ENCODE measurements around the gene CBFA2T3.
A peak's percentile ranks its signal among the peaks of the same experiment; 100 is the strongest.

CBFA2T3 gene

DNA sequence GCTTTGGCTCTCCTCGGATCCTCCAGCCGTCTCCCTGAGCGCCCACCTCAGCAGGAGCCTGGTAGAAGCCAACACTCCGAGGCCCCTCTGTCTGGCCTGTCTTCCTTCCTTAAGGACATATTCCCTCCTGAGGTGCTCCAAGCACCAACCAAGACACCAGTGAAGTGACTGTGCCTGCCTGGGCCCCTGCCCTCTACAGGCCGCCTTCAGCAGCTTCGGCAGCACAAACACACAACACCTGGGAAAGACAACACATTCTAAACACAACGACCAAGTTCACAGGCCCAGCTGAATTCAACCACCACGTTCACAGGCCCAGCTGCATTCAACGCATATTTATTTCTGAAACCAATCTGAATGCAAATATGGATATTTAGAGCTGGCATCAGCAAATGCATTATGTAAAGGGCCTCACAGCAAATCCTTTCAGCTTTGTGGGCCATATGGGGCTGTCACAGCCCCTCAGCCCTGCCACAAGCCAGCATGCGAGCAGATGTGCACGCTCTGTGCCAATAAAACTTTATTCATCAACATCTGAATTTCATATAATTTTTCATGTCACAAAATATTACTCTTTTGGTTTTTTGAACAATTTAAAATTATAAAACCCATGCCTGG is 132.5 kb downstream of the CBFA2T3 start:
- DNase-seq: peak in 3 of 58 donors; percentile 5 to 9 (median 5)

DNA sequence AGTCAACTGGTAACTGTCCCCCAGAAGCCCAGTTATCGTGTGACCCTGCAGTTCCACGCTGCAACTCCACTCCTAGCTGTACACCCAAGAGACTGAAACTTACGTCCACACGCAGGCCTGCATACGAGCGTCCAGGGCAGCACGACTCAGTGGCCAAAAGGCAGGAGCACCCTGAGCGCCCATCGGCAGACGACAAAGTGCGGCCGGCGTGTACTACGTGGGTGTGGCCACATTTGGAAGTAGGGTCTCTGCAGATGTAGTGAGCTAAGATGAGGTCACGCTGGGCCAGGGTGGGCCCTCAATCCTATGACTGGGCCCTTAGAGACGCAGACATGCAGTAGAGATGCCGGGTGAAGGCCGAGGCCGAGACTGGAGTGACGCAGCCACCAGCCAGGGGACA is 133.8 kb downstream of the CBFA2T3 start:
- no peak for DNase-seq

DNA sequence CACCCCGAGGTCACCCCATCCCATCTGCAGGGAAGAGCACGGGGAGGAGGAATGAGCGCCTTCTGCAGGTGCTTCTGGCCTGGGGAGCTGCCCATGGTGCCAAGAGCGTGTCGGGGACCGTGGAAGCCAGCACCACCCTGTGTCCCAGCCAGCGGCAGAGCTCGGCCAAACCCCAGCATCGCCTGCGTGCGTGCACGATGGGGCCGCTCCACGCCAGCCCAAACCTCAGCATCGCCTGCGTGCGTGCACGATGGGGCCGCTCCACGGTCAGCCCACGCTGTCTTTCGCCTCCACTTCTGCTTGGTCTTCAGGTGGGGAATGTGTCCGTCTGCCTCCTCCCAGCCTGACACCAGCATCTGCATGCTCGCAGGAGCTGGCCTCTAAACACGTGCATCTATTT is 134.2 kb downstream of the CBFA2T3 start:
- no peak for DNase-seq

DNA sequence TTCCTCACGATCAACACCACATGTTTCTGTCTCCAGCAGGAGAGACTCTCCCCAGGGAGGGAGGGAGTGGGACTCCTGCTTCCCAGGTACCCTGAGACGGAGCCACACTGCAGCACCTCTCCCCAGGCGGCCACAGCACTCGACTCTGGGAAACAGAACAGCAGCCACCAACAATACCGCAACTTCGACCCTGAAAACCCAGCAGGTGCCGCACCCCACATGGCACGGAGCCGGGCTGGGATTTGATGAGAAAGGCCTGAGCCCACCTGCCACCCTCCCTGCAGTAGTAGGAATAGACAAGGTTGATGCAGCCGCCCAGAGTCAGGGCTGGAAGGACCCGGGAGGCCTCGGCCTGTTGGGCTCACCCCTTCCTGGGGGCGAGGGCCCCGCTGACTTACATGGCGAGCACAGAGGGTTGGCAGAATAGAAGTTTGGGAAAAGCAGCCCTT is 134.7 kb downstream of the CBFA2T3 start:
- DNase-seq: no peak

DNA sequence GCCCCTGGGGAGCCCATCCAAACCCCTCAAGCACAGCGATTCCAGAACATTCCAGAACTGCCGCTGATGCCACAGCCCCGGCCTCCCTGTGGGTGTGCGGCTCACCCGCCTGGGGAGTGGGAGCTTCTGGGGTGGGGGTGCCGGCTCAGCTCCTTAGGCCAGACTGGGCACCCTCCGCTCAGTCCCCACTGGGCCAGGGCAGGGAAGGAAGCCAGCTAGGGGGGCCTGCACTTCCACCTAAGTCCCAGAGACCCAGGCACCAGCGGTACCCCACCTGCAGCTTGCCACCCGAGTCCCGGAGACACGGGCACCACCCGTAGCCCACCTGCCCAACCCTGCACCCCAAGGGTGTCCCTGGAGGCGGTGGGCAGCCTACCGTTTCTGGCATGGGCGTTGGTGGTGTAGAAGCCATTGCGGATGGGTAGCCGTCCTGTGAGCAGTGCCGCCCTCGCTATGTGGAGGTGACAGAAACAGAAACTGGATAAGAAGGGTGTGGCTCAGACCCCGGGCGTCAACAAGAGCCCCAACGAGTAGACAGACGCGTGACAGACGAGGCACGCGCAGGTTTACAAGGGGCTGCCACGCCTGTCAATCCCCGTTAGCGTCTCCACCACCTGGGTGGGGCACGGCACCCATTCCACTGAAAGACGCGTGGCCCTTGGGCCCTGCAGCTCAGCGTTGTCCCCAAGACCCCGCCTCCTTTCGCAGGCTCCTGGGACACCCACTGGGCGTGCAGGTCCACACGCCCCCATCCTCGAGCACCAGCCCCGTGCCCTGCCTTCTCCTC is 135.3 kb downstream of the CBFA2T3 start:
- DNase-seq: no peak

DNA sequence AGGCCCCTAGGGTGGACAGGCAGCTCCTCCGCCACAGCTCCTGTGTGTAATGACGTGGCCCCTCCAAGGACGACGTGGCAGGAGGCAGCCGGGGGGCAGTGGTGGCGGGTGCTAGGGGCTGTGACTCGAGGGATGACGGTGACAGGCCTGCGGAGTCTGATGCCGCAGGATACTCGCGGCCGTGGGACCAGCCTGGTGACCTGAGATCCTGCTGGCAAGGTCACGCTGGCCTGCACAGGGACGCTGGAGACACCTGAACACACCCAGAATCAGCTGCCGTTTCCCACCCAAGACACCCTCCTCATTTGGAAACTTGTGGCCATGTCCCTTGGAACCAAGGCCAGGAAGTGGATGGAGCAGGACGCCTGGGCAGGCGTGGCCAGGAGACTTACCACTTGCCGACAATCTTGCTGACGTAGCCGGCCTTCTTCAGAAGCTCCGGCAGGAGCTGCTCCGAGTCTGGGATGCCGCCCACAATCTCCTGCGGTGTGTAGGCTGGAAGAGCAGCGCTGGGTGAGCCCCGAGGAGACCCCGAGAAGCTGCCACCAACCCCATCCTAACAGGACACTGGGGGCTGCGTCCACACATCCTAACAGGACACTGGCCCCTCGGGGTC is 136.3 kb downstream of the CBFA2T3 start:
- DNase-seq: peak in 4 of 58 donors; percentile 6 to 12 (median 9)

DNA sequence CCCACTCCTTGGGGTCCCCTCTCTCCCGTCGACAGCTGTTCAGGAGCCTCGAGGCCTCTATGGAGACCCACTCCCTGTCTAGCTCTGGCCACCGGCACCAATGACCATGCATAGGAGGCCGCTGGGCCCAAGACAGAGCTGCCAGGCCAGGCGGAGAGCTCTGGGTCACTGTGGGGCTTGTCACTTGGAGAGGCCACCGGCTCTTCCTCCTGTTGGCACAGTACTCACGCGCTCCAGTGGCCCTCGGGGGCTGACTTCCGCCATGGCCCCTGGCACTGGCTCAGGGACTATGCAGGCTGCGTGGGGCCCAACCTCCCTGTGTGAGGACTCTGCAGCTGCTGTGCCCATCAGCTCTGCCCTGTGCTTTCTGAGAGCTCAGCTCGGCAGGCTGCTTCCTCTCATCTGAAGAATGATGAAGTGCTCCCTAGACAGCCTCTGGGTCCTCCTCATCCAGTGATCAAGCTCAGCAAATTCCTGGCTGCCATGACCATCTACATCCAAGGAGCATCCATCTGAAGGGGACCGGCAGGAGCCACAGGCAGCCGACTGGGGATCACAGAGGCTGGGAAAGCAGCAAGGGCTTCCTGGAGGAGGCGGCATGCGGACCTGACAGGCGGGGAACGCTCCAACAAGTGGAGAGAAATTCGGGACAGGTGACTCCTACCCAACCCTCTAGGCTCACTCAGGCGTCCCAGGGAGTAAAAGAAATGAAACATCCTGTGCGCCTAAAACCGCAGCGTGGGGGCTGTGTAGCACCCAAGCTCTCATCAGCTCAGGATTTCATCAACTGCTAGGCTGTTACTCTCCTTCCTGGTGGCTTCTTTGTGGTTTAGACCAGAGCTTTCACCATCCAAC is 137.0 kb downstream of the CBFA2T3 start:
- no peak for DNase-seq

DNA sequence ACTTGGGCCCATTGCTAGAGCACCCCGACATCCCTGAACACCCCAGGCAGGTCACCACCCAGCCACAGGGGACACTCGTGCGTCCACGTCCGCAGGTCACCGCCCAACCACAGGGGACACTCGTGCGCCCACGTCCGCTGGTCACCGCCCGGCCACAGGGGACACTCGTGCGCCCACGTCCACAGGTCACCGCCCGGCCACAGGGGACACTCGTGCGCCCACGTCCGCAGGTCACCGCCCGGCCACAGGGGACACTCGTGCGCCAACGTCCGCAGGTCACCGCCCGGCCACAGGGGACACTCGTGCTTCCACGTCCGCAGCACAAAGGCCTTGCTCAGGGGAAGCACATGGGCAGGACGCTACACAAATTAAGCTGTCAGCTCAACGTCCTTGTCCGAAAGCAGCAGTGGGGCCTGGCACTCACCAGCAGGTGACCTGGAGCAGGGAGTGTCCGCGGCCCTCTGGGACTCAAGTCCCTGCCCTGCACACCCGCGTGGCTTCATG is 137.9 kb downstream of the CBFA2T3 start:
- no peak for DNase-seq

DNA sequence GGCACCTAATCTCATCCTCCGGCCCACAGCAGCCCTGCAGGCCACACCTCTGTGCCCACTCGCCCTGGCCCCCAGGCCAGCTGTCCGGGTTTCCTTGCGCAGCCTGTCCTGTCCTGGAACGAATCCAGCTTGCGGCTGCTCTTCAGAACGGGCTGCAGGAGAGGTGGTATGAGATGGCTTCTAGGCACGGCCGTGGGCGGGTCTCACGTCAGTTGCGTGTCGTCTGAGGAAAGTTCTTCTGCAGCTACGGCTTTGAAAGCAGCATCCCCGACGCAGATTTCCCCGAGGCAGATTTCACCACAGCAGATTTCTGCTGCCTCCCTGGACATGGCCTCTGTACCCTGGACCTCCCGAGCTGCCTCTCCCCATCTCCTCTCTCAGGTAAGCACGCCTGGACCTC is 138.4 kb downstream of the CBFA2T3 start:
- no peak for DNase-seq

DNA sequence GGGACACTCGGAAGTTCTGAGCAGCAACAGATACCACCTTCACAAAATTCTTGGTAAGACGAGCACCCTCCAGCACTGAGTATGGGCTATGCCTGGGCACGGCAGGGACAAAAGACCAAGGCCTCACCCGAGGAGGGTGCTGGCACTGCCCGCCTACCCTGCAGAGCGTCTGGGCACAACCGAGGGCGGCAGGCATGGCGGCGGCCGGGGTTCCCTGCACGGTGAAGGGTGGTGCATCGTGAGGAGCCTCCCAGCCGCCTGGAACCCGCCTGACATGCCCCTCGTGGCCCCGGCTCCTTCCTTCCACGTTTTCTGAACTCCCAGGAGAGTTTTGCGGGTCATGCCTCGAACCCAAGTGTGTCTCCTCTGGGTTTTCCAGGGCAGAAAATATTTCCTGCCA is 139.2 kb downstream of the CBFA2T3 start:
- DNase-seq: no peak

DNA sequence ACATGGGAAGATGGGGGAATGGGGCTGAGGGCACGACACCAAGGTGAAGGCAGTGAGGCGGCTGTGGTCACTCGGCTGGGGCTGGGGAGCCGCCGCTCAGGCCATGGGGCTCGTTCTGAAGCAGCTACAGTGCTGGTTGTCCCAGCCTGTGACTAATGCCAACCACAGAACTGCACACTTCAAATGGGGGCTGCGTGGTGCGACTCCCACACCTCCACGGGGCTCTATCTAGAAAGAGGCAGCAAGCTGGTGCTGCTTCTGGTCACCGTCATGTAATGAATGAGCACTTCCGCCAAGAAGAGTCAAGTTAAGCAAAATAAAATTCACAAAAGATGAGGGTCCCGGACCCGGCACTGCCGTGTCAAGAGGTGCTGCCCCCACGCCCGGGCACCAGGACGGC is 140.2 kb downstream of the CBFA2T3 start:
- DNase-seq: no peak

DNA sequence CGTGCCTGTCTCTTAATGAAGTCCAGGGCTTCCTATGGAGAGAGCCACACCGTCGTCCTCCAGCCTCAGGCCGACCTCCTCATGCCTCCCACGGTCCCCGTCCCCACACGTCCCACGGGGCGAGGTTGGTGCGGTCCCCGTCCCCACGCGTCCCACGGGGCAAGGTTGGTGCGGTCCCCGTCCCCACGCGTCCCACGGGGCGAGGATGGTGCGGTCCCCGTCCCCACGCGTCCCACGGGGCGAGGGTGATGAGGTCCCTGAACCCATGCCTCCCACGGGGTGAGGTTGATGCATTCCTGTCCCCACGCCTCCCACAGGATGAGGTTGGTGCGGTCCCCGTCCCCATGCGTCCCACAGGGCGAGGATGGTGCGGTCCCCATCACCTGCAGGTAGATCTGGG is 141.2 kb downstream of the CBFA2T3 start:
- no peak for DNase-seq

DNA sequence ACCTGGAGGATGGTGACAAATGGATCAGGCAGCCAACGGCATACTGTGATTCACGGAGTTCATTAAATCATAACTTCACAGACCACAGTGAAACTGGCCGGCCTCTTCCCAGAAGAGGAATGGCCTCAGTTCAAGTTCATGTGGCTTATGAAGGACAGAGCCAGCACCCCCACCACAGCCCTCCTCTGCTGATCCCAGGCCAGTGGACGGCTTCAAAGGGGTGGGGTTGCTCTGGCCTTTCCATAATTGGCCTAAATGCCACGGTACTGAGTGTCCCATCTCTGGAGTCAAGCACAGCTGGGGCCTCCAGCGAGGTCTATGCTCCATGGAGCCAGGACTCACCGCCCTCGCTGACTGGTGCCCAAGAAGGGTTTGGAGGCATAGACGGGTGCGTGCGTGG is 141.6 kb downstream of the CBFA2T3 start:
- DNase-seq: no peak

DNA sequence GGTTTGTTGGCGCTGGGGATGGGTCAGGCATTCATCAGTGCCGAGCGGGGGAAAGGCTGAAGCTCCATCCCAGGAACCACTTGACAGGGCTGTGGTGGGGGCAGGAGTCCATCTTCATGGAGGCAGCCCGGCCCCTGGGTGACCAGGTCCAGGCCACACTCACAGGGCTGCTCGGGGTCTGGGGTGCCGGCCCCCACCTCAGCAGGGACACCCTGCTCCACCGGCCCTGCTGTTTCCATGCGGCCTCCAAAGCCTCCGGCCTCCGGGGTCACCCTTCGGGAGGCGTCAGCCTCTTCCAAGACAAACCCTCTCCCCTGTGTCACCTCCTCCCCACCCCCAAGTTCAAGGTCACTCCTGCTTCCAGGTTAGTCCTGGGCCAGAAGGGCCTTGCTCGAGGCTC is 142.3 kb downstream of the CBFA2T3 start:
- no peak for DNase-seq

DNA sequence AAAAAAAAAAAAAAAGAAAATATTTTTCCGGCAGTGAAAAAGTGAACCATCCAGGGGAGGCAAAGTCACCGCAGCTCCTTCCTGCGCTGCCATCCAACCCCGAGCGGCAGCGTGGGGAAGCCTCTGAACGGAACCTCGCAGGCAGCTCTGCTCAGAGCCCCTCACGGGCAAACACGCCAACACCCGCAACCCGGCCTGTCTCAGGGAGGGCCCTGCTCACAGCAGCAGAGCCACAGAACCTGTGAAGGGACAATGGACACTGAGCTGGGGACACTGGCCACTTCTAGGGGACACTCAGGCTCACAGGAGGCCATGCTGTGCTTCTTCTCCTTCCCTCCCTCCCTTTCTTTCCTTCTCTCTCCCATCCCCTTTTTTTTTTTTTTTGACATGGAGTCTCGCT is 143.9 kb downstream of the CBFA2T3 start:
- no peak for DNase-seq

DNA sequence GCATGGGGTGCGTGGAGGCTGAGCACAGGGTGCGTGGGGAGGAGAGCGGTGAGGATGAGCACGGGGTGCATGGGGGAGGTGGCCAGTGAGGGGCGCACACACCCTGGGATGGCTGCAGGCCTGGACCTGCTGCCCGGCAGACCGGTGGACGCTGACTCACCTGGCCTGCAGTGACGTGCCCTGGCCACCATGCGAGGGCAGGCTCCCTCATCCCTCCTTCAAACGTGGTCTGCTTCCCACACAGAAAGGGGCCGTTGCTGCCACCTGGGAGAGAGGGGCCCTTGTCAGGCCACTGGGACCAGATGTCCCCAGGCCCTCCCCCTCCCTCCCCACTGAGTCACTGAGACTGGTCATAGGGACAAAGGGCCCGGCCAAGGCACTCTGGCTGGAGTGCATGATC is 145.2 kb downstream of the CBFA2T3 start:
- no peak for DNase-seq

DNA sequence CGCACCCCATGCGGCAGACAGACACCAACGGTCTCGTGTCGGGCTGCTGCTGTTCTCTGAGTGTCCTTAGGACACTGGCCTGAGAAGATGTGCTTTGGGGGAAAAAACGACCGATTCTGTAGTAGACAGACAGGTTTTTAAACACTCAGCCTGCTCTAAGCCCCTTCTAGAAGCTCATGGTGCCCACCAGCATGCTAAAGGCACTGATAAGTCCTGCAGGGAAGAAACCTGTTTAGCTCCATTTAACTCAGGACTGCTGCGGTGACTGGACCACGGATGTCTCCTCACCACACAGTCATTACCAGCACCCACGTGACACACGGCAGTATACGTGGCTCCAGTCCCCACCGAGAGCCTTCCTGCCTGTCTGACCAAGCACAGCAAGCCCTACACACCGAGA is 146.2 kb downstream of the CBFA2T3 start:
- no peak for DNase-seq

DNA sequence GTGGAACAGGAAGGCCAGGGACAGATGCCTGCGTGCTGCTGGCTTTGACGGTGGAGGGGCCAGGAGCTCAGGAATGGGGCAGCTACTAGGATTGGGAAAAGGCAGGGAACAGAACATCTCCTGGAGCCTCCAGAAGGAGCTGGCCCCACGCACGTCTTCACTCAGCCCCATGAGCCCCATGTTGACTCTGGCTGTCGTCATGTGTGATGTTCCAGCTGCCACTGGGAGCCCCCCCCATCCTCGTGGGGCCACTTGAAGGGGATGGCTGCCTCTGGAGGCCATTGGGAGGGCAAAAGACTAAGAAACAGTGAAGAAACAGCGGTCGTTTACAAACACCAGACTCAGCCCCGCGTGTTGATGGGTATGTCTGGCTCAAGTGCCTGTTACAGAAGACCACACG is 146.7 kb downstream of the CBFA2T3 start:
- DNase-seq: no peak

DNA sequence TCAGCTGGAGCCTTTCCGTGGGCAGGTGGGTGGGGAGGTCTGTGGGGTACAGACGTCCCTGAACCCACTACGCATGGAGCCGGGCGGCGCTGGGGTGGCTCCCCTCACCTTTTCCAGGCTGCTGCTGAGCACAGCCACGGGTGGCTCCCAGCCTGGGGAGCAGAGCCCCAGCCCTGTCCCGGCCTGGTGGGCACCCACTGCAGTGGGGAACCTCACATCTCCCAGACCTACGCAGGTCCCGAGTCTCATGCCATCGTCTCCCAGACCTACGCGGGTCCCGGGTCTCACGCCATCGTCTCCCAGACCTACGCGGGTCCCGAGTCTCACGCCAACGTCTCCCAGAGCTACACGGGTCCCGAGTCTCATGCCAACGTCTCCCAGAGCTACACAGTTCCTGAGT is 148.3 kb downstream of the CBFA2T3 start:
- peak in 9 of 58 donors; percentile 25 to 65 (median 44) for DNase-seq

DNA sequence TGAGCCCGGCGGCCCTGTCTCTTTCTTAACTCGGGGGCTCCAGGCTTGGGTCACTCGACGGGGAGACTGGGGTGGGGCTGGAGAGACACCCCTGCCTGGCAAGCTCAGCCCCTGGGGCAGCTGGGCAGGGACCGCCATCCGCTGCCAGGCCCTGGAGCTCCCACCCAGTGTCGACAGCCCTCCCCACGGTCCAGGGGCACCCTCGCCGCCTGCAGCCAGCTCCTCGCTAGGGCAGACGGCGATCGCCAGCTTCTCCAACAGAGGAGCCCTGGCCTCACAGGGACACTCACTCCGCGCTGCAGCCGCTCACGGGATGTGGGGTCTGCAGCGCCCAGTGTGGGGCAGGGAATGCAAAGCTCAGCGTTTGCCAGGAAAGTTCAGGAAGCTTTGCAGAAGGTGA is 149.3 kb downstream of the CBFA2T3 start:
- DNase-seq: no peak

DNA sequence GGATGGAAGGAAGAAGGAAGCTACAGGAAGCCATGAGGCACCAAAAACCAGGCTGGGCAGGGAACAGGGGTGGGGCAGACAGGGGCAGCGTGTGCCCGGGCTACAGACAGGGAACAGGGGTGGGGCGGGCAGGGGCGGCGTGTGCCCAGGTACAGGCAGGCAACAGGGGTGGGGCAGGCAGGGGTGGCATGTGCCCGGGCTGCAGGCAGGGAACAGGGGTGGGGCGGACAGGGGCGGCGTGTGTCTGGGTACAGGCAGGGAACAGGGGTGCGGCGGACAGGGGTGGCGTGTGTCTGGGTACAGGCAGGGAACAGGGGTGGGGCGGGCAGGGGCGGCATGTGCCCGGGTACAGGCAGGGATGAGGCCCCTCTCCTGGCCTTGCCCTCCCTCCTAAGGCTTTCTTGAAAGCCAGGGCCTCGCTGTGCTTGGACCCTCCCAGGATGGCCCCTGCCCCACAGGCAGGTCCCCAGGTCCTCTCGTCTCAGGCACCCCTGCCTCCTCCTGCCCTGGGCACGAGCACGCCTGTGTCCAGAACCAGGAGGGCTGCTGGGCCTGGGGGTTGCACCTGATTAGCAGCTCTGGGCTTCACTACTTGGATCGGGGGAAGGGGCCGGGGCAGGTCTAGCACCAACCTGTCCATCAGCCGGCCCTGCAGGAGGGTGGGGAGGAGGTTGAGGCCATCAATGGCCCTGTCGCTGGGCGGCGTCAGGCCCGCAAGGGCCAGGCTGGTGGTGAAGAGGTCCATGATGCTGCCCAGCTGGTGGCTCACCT is 150.8 kb downstream of the CBFA2T3 start:
- DNase-seq: peak in 1 of 58 donors; percentile 29
